SK-N-SH treated with all-trans-retinoic acid at 6 μM for 48 hours (cell line): Measurements from ENCODE around the gene THRB.

Source experiments
- ATAC-seq: fragments of 200-7000 bp; cut with Tn5 transposase; 3 replicates; pipeline ENCODE4 v1.9.1; 2020; ENCODE audit warnings: mild to moderate bottlenecking, moderate library complexity
- ARNTL ChIP-seq: fragments of 450-650 bp; formaldehyde crosslinking; IDR thresholded peaks from 2 replicates; pipeline ENCODE4 v1.5.0; 2020; ENCODE audit warnings: low read depth, mild to moderate bottlenecking, moderate library complexity, borderline replicate concordance
- CSDC2 ChIP-seq: fragments of 250-450 bp; sonication (Bioruptor Pico); IDR thresholded peaks from 2 replicates; pipeline ENCODE4 v1.5.0; 2020; ENCODE audit warnings: mild to moderate bottlenecking, moderate library complexity
- ESRRG ChIP-seq: fragments of 250-450 bp; sonication (Bioruptor Pico); IDR thresholded peaks from 2 replicates; pipeline ENCODE4 v1.6.1; 2021; ENCODE audit warnings: mild to moderate bottlenecking
- GLIS3 ChIP-seq: fragments of 250-450 bp; sonication (Bioruptor Pico); IDR thresholded peaks from 2 replicates; pipeline ENCODE4 v1.5.0; 2020; ENCODE audit warnings: mild to moderate bottlenecking, moderate library complexity
- OSR1 ChIP-seq: fragments of 250-450 bp; sonication (Bioruptor Pico); IDR thresholded peaks from 2 replicates; pipeline ENCODE4 v1.8.0; 2022; ENCODE audit warnings: moderate library complexity, mild to moderate bottlenecking, inconsistent platforms
- PPARA ChIP-seq: fragments of 250-450 bp; sonication (Bioruptor Pico); IDR thresholded peaks from 2 replicates; pipeline ENCODE4 v1.5.0; 2020; ENCODE audit warnings: mild to moderate bottlenecking, borderline replicate concordance
- RARB ChIP-seq: fragments of 250-450 bp; sonication (Bioruptor Pico); IDR thresholded peaks from 2 replicates; pipeline ENCODE4 v1.8.0; 2021; ENCODE audit warnings: mild to moderate bottlenecking, moderate library complexity
- TCF4 ChIP-seq: fragments of 250-450 bp; sonication (Bioruptor Pico); IDR thresholded peaks from 2 replicates; pipeline ENCODE4 v1.8.0; 2021; ENCODE audit warnings: mild to moderate bottlenecking, moderate library complexity, borderline replicate concordance
- TOX ChIP-seq: fragments of 250-450 bp; sonication (Bioruptor Pico); IDR thresholded peaks from 2 replicates; pipeline ENCODE4 v1.8.0; 2021; ENCODE audit warnings: mild to moderate bottlenecking, moderate library complexity, borderline replicate concordance
- ZFP3 ChIP-seq: fragments of 250-450 bp; sonication (Bioruptor Pico); IDR thresholded peaks from 2 replicates; pipeline ENCODE4 v1.5.0; 2020; ENCODE audit warnings: mild to moderate bottlenecking, moderate library complexity
- ZFP30 ChIP-seq: fragments of 450-650 bp; formaldehyde crosslinking; IDR thresholded peaks from 2 replicates; pipeline ENCODE4 v1.5.0; 2022; ENCODE audit warnings: mild to moderate bottlenecking, moderate library complexity
- ZNF565 ChIP-seq: fragments of 450-650 bp; formaldehyde crosslinking; conservative IDR thresholded peaks from 2 replicates; pipeline ENCODE4 v1.5.0; 2020; ENCODE audit warnings: low read depth, mild to moderate bottlenecking, moderate library complexity
- ZNF70 ChIP-seq: fragments of 450-650 bp; formaldehyde crosslinking; IDR thresholded peaks from 2 replicates; pipeline ENCODE4 v1.5.0; 2020; ENCODE audit warnings: mild to moderate bottlenecking, moderate library complexity
- TF ChIP-seq, protein P1 (sequence below): fragments of 250-450 bp; sonication (Bioruptor Pico); IDR thresholded peaks from 2 replicates; pipeline ENCODE4 v1.8.0; 2020; ENCODE audit warnings: mild to moderate bottlenecking, moderate library complexity, borderline replicate concordance
- TF ChIP-seq, protein P2 (sequence below): fragments of 250-450 bp; sonication (Bioruptor Pico); IDR thresholded peaks from 2 replicates; pipeline ENCODE4 v1.5.1; 2021; ENCODE audit warnings: mild to moderate bottlenecking, moderate library complexity
- TF ChIP-seq, protein P3 (sequence below): fragments of 250-450 bp; sonication (Bioruptor Pico); IDR thresholded peaks from 2 replicates; pipeline ENCODE4 v1.8.0; 2021; ENCODE audit warnings: low read depth, mild to moderate bottlenecking, moderate library complexity, borderline replicate concordance
- TF ChIP-seq, protein P4 (sequence below): fragments of 250-450 bp; sonication (Bioruptor Pico); IDR thresholded peaks from 2 replicates; pipeline ENCODE4 v1.5.0; 2020; ENCODE audit warnings: mild to moderate bottlenecking, moderate library complexity
- TF ChIP-seq, protein P5 (sequence below): fragments of 250-450 bp; sonication (Bioruptor Pico); IDR thresholded peaks from 2 replicates; pipeline ENCODE4 v1.5.1; 2020; ENCODE audit warnings: low read depth, mild to moderate bottlenecking, moderate library complexity

Gene THRB

DNA sequence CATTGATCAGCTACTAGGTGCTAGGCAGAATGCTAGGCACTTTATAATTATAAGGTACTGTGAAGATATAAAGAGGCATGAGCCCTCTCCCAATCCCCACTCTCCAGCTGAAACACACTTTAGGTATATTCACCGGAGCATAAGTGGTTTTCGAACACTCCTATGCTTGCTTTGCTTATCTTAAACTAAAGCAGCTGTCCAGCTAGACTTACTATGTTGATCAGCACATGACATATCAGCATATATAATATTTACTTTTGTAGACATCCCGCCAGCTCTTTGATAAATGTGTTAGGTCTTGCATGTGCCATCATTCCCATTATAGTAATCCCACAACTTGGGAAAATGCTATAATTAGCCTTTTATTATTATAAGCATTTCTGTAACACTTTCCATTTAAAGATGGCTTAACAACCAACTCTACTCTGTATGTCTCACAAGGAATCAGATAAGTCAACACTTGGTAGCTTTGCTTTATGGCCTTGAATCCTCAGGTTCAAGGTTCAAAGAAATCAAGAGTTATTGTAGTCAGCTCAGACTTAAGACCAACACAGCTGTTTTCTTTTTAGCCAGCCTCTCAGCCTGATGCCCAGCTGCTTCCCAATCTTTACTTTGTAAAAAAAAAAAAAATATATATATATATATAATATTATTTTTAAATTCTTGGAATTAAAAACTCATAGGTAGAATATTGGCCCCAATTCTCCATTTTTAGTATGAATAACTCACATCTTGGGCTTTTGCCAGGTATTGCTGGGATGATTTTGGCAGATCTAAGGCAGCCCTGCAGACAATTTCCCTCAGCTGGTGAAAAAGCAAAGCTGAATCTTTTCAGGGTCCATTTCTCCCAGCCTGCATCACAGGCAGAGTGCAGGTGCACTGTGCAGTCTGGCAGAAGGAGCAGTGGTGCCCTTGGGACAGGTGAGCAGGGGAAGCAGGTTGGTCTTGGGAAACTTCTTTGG lies 104.2 kb downstream of the THRB start:
- TF ChIP-seq TCF4 (CRISPR knock-in tag) (no peak), ZNF565 (CRISPR knock-in tag) (no peak), ESRRG (no peak), OSR1 (CRISPR knock-in tag) (no peak), TOX (CRISPR knock-in tag) (no peak), RARB (CRISPR knock-in tag) (no peak), CSDC2 (CRISPR knock-in tag) (no peak), ZNF70 (CRISPR knock-in tag) (no peak), ZFP3 (no peak), ZFP30 (CRISPR knock-in tag) (no peak)
- TF ChIP-seq, protein P1, sequence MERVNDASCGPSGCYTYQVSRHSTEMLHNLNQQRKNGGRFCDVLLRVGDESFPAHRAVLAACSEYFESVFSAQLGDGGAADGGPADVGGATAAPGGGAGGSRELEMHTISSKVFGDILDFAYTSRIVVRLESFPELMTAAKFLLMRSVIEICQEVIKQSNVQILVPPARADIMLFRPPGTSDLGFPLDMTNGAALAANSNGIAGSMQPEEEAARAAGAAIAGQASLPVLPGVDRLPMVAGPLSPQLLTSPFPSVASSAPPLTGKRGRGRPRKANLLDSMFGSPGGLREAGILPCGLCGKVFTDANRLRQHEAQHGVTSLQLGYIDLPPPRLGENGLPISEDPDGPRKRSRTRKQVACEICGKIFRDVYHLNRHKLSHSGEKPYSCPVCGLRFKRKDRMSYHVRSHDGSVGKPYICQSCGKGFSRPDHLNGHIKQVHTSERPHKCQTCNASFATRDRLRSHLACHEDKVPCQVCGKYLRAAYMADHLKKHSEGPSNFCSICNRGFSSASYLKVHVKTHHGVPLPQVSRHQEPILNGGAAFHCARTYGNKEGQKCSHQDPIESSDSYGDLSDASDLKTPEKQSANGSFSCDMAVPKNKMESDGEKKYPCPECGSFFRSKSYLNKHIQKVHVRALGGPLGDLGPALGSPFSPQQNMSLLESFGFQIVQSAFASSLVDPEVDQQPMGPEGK (CRISPR knock-in tag), result no peak
- TF ChIP-seq, protein P2, sequence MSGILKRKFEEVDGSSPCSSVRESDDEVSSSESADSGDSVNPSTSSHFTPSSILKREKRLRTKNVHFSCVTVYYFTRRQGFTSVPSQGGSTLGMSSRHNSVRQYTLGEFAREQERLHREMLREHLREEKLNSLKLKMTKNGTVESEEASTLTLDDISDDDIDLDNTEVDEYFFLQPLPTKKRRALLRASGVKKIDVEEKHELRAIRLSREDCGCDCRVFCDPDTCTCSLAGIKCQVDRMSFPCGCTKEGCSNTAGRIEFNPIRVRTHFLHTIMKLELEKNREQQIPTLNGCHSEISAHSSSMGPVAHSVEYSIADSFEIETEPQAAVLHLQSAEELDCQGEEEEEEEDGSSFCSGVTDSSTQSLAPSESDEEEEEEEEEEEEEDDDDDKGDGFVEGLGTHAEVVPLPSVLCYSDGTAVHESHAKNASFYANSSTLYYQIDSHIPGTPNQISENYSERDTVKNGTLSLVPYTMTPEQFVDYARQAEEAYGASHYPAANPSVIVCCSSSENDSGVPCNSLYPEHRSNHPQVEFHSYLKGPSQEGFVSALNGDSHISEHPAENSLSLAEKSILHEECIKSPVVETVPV, result no peak
- TF ChIP-seq, protein P3, sequence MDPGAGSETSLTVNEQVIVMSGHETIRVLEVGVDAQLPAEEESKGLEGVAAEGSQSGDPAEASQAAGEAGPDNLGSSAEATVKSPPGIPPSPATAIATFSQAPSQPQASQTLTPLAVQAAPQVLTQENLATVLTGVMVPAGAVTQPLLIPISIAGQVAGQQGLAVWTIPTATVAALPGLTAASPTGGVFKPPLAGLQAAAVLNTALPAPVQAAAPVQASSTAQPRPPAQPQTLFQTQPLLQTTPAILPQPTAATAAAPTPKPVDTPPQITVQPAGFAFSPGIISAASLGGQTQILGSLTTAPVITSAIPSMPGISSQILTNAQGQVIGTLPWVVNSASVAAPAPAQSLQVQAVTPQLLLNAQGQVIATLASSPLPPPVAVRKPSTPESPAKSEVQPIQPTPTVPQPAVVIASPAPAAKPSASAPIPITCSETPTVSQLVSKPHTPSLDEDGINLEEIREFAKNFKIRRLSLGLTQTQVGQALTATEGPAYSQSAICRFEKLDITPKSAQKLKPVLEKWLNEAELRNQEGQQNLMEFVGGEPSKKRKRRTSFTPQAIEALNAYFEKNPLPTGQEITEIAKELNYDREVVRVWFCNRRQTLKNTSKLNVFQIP (CRISPR knock-in tag), result no peak

DNA sequence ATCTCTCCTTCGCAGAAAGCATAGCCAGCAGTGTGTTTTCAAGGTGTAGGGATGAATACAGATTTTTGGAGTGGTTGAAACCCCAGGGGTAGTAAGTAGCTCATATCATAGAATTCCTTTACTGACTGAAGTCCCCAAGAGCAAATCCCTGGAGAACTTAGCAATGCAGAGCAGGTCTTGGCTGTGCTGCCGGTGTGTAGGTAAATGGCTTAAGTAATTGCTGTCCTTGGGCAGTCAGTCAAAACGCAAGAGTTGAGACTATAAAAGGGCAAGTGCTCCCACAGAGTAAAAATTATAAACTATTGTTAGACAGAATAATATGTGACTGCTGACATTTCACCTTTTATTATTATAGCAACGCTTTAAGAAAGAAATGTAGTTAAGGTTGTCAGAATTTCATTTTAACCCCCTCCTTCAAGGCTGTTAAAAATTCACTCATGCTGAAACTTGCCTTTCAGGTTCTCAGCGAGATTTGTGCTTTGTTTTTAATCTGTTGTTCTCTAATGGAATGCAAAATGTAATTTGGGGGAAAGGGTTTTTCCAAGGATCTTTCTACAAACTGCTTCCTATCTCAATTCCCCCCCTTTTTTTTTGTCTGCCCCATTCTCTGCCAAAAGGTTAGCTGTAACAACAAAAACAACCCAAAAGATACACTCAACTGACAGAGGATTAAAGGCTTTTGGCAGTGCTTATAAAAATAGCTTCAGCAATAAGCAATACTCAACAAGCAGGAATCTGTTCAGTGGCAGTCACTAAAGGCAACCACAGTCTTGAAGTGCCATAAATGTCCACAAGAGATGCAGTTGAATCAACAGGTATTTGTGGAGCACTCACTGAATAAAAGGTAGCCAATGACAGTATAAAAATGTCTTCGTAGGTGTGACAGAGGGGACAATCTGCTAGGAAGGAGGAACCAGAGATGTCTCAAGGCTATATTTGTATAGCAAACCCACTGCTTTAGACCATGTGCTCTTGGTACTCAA lies 105.3 kb downstream of the THRB start:
- ATAC-seq, result no peak
- TF ChIP-seq TCF4 (CRISPR knock-in tag) (no peak), ZFP30 (CRISPR knock-in tag) (no peak), ZNF565 (CRISPR knock-in tag) (no peak), GLIS3 (CRISPR knock-in tag) (no peak), CSDC2 (CRISPR knock-in tag) (no peak), ZFP3 (no peak), ESRRG (no peak), ARNTL (CRISPR knock-in tag) (no peak), PPARA (no peak), TOX (CRISPR knock-in tag) (no peak), RARB (CRISPR knock-in tag) (no peak)
- TF ChIP-seq, protein P3 (CRISPR knock-in tag), result no peak
- TF ChIP-seq, protein P4, sequence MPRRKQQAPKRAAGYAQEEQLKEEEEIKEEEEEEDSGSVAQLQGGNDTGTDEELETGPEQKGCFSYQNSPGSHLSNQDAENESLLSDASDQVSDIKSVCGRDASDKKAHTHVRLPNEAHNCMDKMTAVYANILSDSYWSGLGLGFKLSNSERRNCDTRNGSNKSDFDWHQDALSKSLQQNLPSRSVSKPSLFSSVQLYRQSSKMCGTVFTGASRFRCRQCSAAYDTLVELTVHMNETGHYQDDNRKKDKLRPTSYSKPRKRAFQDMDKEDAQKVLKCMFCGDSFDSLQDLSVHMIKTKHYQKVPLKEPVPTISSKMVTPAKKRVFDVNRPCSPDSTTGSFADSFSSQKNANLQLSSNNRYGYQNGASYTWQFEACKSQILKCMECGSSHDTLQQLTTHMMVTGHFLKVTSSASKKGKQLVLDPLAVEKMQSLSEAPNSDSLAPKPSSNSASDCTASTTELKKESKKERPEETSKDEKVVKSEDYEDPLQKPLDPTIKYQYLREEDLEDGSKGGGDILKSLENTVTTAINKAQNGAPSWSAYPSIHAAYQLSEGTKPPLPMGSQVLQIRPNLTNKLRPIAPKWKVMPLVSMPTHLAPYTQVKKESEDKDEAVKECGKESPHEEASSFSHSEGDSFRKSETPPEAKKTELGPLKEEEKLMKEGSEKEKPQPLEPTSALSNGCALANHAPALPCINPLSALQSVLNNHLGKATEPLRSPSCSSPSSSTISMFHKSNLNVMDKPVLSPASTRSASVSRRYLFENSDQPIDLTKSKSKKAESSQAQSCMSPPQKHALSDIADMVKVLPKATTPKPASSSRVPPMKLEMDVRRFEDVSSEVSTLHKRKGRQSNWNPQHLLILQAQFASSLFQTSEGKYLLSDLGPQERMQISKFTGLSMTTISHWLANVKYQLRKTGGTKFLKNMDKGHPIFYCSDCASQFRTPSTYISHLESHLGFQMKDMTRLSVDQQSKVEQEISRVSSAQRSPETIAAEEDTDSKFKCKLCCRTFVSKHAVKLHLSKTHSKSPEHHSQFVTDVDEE (CRISPR knock-in tag), result no peak
- TF ChIP-seq, protein P2, result no peak
- TF ChIP-seq, protein P5, sequence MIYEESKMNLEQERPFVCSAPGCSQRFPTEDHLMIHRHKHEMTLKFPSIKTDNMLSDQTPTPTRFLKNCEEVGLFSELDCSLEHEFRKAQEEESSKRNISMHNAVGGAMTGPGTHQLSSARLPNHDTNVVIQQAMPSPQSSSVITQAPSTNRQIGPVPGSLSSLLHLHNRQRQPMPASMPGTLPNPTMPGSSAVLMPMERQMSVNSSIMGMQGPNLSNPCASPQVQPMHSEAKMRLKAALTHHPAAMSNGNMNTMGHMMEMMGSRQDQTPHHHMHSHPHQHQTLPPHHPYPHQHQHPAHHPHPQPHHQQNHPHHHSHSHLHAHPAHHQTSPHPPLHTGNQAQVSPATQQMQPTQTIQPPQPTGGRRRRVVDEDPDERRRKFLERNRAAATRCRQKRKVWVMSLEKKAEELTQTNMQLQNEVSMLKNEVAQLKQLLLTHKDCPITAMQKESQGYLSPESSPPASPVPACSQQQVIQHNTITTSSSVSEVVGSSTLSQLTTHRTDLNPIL (CRISPR knock-in tag), result no peak
- TF ChIP-seq, protein P1 (CRISPR knock-in tag), result no peak

More for the DNA sequence above, 104.2 kb downstream of the THRB start:
- no peak for ATAC-seq
